ENCODE results near the gene RNF150. TPM values are rescaled to one million over a fixed set of nuclear protein-coding genes. Genes with fewer than 3 reads are reported as not detected.

Gene RNF150
- total and polyA plus RNA-seq, 2 of the 8 experiments (the other 6 are each of a cell fraction or from before 2014, with no cell fraction given): 3.4 to 4.8 TPM

- Histone ChIP-seq H3K79me2 (ENCODE audit: control insufficient read depth in 1 of 2, insufficient read depth in 2 of 2, low read length in 2 of 2) (no peaks in the 10 kb centered on the region), H3K23ac (ENCODE audit: insufficient read length) (no peak overlapping the region), H4K91ac (replicated peaks; ENCODE audit: insufficient read length, low read length) (no peak overlapping the region), H2BK120ac (replicated peaks; ENCODE audit: low read depth, low read length) (no peak overlapping the region), H4K8ac (ENCODE audit: extremely low read depth, insufficient read depth, low read length) (no peak overlapping the region), H3K56ac (replicated peaks; ENCODE audit: insufficient read length, low read depth, low read length) (no peak overlapping the region), H3K23me2 (ENCODE audit: low read depth, low read length) (no peaks in the 10 kb centered on the region; the same call in 1 of the 2 replicates), H3K14ac (ENCODE audit: insufficient read length) (no peak overlapping the region), H3K4me1 (replicated peaks in 1 of 4; ENCODE audit: control insufficient read depth in 3 of 4, insufficient read depth in 4 of 4, low read length in 3 of 4) (peaks cover 0 to 2% (median 0%) of the 10 kb centered on the region in 4 experiments; a peak in 1 of 7 replicates), H3K4ac (replicated peaks; ENCODE audit: insufficient read length, low read depth, low read length) (no peak overlapping the region), H3K9me3 (ENCODE audit: insufficient read depth in 2 of 2, low read depth in 1 of 2, low read length in 1 of 2) (no peaks in the 10 kb centered on the region), H3K18ac (ENCODE audit: extremely low read depth, low read length) (no peak overlapping the region), H3K4me2 (ENCODE audit: insufficient read depth in 1 of 2, low read depth in 2 of 2, low read length in 2 of 2) (no peak overlapping the region), H2BK12ac (ENCODE audit: low read depth, low read length) (no peak overlapping the region), H4K5ac (ENCODE audit: insufficient read length, low read depth, low read length) (no peak overlapping the region), H3K4me3 (ENCODE audit: extremely low read depth in 1 of 4, insufficient read depth in 2 of 4, low read depth in 3 of 4, low read length in 4 of 4) (no peak overlapping the region), H3K9ac (replicated peaks in 1 of 4; ENCODE audit: extremely low read depth in 1 of 4, low read depth in 3 of 4, low read length in 3 of 4) (no peak overlapping the region), H3K36me3 (ENCODE audit: control insufficient read depth in 2 of 4, insufficient read depth in 4 of 4, low read length in 3 of 4) (no peaks in the 10 kb centered on the region), H2AFZ (ENCODE audit: low read length) (no peak overlapping the region), H3K27ac (ENCODE audit: low read depth, low read length) (no peak overlapping the region), H4K20me1 (replicated peaks in 1 of 2; ENCODE audit: control insufficient read depth in 1 of 2, insufficient read depth in 2 of 2, low read length in 2 of 2) (no peaks in the 10 kb centered on the region), H3K27me3 (replicated peaks in 1 of 4; ENCODE audit: control insufficient read depth in 3 of 4, extremely low read depth in 1 of 4, insufficient read depth in 3 of 4, low read length in 3 of 4) (no peaks in the 10 kb centered on the region), H2AK5ac (ENCODE audit: low read depth, low read length) (no peak overlapping the region), H2BK20ac (ENCODE audit: low read length) (no peak overlapping the region), H2BK15ac (ENCODE audit: low read length) (no peak overlapping the region), H3K79me1 (ENCODE audit: low read depth, low read length) (no peaks in the 10 kb centered on the region), H2BK5ac (ENCODE audit: low read depth, low read length) (no peak overlapping the region)
- 86% methylated on average over 1 of the region's 1 CpG; no CpG with 5 or more reads in 1 of the 2 experiments for WGBS, 2 experiments (ENCODE audit: extremely low coverage in 1 of 2, insufficient coverage in 1 of 2, insufficient read length in 1 of 2, insufficient replicate concordance in 2 of 2, low coverage in 1 of 2, low lambda C conversion rate in 2 of 2, missing lambda C conversion rate in 1 of 2)
- CTCF ChIA-PET (ENCODE audit: partially characterized antibody): interaction anchor here (0.5 to 1.7 kb wide), 2 partner anchors 13 to 255 kb away, joined by 3 to 4 read pairs; no protein-coding TSS in a partner anchor
- POLR2A ChIA-PET (ENCODE audit: partially characterized antibody): no interaction called here
- DNase-seq (ENCODE audit: low read depth in 1 of 2, low spot score in 2 of 2) (no peak), FAIRE-seq (no peak)
- TF ChIP-seq TAF7 (optimal IDR thresholded peaks at IDR 0.05; ENCODE audit: borderline replicate concordance, low read depth, low read length) (no peak), EP300 (IDR thresholded peaks at IDR 0.05; ENCODE audit: borderline replicate concordance in 1 of 2, low read depth in 2 of 2, low read length in 2 of 2) (no peak), CREB1 (IDR thresholded peaks at IDR 0.05) (no peak), YY1 (IDR thresholded peaks at IDR 0.05; ENCODE audit: low read depth, low read length) (no peak), CHD2 (IDR thresholded peaks at IDR 0.05; ENCODE audit: low read length) (no peak), CEBPB (IDR thresholded peaks at IDR 0.05; ENCODE audit: low read depth, low read length) (no peak), CTBP2 (IDR thresholded peaks at IDR 0.05; ENCODE audit: borderline replicate concordance, insufficient read depth, insufficient read length, low read length) (no peak), BCL11A (IDR thresholded peaks at IDR 0.05; ENCODE audit: low read depth in 2 of 2, low read length in 2 of 2) (no peak)
These were observed 320.4 kb downstream of the RNF150 start for GRCh38 chr4:140812916-140813315.

All from H1 (cell line).